ENCODE data around the gene ALK. TPM values are rescaled to one million over a fixed set of nuclear protein-coding genes. Genes with fewer than 3 reads are reported as not detected.

Gene ALK
- total RNA-seq, 2 experiments from 2014 or later: not detected

- ChIA-PET CTCF (interaction anchor here (1.4 kb wide), 1 partner anchor 14 kb away, joined by 3 read pairs; no protein-coding TSS in a partner anchor), POLR2A (no interaction called here)
- Mint-ChIP-seq H3K27me3 (no peaks in the 10 kb centered on the region), H3K4me1 (no peaks in the 10 kb centered on the region), H3K36me3 (ENCODE audit: low read depth) (no peaks in the 10 kb centered on the region), H3K4me3 (no peak overlapping the region), H3K27ac (no peak overlapping the region), H3K9me3 (no peaks in the 10 kb centered on the region)
- no peak for DNase-seq
Measured at GRCh38 chr2:29601872-29602271, 319.5 kb downstream of the ALK start.

- Mint-ChIP-seq H3K4me3 (no peak overlapping the region), H3K9me3 (no peaks in the 10 kb centered on the region), H3K27me3 (peaks cover under 1% of the 10 kb centered on the region), H3K4me1 (no peaks in the 10 kb centered on the region), H3K36me3 (ENCODE audit: low read depth) (no peaks in the 10 kb centered on the region), H3K27ac (no peak overlapping the region)
- DNase-seq: no peak
- CTCF ChIA-PET: interaction anchor here (1.4 kb wide), 1 partner anchor 14 kb away, joined by 3 read pairs; no protein-coding TSS in a partner anchor
- POLR2A ChIA-PET: no interaction called here
Measured at GRCh38 chr2:29601321-29601720, 320.1 kb downstream of the ALK start.

DNA sequence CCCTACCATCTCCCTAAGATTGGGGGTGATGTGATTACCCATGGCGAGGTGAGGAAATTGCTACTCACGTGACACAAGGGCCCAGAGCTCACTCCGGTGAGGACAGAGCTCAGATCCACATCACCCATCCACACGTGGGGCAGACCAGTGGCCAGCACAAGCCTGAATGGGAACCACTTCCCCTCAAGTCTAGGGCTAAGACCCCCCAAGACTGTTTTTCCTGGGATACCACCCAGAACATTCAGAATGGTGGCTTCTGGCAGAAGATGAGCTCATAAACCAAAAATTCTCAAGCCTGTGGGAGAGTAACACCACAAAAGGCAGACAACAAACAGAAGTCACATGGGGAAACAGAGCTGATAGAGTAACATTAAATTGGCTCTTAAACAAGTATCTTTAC lies 321.4 kb downstream of the ALK start:
- ChIA-PET CTCF (interaction anchor here (1.4 kb wide), 1 partner anchor 20 kb away, joined by 3 read pairs; no protein-coding TSS in a partner anchor), POLR2A (no interaction called here)
- H3K9me3 Mint-ChIP-seq: no peaks in the 10 kb centered on the region
- no peak overlapping the region for H3K4me3 Mint-ChIP-seq
- no peaks in the 10 kb centered on the region for H3K36me3 Mint-ChIP-seq (ENCODE audit: low read depth)
- no peak for DNase-seq
- no peak overlapping the region for H3K27ac Mint-ChIP-seq
- peaks cover 2% of the 10 kb centered on the region for H3K27me3 Mint-ChIP-seq
- H3K4me1 Mint-ChIP-seq: no peaks in the 10 kb centered on the region

- H3K27ac Mint-ChIP-seq: no peak overlapping the region
- H3K9me3 Mint-ChIP-seq: no peaks in the 10 kb centered on the region
- no peak for DNase-seq
- POLR2A ChIA-PET: no interaction called here
- H3K27me3 Mint-ChIP-seq: peaks cover 2% of the 10 kb centered on the region
- no peaks in the 10 kb centered on the region for H3K36me3 Mint-ChIP-seq (ENCODE audit: low read depth)
- H3K4me1 Mint-ChIP-seq: no peaks in the 10 kb centered on the region
- H3K4me3 Mint-ChIP-seq: no peak overlapping the region
- CTCF ChIA-PET: interaction anchor here (1.4 kb wide), 1 partner anchor 19 kb away, joined by 3 read pairs; no protein-coding TSS in a partner anchor
Measured at GRCh38 chr2:29598978-29599377, 322.4 kb downstream of the ALK start.

DNA sequence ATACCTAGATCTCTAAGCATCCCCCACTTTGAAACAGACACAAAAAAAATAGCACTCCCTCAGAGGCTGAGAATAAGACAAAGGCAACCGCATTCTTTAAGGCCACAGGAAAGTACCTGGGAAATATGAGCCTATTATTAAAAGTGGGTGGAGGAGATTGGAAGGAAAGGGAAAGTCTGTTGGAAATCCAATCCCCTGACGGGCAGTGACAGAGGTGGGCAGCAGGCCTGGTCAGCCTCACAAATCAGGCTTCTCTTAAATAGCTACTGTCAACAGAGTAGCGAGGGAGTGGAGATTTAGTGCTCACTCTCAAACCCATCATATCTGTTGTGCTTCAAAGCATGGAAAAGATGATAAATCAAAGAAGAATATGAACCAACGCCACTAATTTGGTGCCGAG lies 324.4 kb downstream of the ALK start:
- peaks cover 2% of the 10 kb centered on the region for H3K27me3 Mint-ChIP-seq
- no peaks in the 10 kb centered on the region for H3K36me3 Mint-ChIP-seq (ENCODE audit: low read depth)
- no peak for DNase-seq
- H3K4me3 Mint-ChIP-seq: no peak overlapping the region
- ChIA-PET CTCF (no interaction called here), POLR2A (no interaction called here)
- H3K27ac Mint-ChIP-seq: no peak overlapping the region
- no peaks in the 10 kb centered on the region for H3K4me1 Mint-ChIP-seq
- H3K9me3 Mint-ChIP-seq: no peaks in the 10 kb centered on the region

DNA sequence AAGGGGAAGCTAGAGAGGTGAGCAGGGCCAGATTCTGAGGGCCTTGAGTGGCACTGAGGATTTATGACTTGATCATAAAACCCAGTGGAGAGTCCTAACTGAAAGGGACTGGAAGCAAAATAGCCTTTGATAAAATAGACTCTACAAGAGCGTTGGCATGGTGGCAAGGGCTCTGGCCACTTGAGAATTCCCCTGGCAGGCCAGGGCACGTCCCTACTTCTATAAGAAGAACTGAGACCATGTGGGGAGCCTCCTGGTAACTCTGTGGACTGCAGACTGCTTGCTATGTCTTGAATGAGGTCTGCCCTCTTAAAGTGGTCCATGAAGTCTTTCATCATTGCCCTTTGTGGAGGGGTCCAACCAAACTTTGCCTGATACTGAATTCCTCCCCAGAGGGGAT lies 324.8 kb downstream of the ALK start:
- no peak overlapping the region for H3K27ac Mint-ChIP-seq
- no peaks in the 10 kb centered on the region for H3K36me3 Mint-ChIP-seq (ENCODE audit: low read depth)
- CTCF ChIA-PET: no interaction called here
- POLR2A ChIA-PET: no interaction called here
- H3K27me3 Mint-ChIP-seq: peaks cover 2% of the 10 kb centered on the region
- no peaks in the 10 kb centered on the region for H3K4me1 Mint-ChIP-seq
- H3K9me3 Mint-ChIP-seq: no peaks in the 10 kb centered on the region
- no peak for DNase-seq
- H3K4me3 Mint-ChIP-seq: no peak overlapping the region

DNA sequence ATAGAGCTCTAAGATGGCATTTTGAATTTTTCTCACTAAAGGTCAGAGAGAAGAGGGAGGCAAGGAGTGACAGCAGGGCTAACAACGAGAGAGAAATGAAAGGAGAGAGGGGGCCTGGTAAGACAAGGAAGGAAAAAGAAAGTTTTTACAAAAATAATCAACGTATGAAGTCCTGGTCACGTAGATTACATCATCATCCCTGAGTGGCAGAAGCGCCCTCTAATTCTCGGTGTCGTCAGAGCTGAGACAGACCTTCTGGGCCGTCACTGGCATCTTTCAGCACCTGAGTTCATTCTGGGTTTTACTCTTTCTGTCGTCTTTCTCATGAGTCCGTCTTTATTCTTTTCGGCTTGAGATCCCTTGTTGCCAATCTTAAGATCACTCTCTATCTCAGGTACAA lies 329.8 kb downstream of the ALK start:
- no peak for DNase-seq

DNA sequence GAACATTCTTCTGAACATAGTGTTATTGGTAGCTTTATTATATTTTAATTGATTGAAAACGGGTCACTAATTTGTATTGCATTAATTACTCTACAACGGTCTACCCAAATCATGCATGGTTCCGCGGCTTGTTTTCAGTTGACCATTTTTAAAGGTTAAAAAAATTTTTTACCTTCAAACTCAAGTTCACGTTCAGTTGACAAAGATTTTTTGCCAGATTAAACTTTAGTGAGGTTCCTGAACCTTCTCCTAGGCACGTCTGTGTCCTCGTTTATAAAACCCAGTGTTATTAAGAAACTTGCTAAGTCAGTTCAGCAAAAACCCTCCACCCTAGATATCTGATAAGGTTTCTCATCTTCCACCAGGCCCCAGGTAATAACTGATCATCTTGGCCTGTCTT lies 331.2 kb downstream of the ALK start:
- no peak overlapping the region for H3K4me3 Mint-ChIP-seq
- no peak for DNase-seq
- ChIA-PET CTCF (interaction anchor here (1.3 kb wide), 1 partner anchor 11 kb away, joined by 5 read pairs; no protein-coding TSS in a partner anchor), POLR2A (no interaction called here)
- H3K27me3 Mint-ChIP-seq: no peaks in the 10 kb centered on the region
- H3K9me3 Mint-ChIP-seq: no peaks in the 10 kb centered on the region
- H3K4me1 Mint-ChIP-seq: no peaks in the 10 kb centered on the region
- H3K36me3 Mint-ChIP-seq (ENCODE audit: low read depth): no peaks in the 10 kb centered on the region
- no peak overlapping the region for H3K27ac Mint-ChIP-seq

More for the DNA sequence above, 329.8 kb downstream of the ALK start:
- Mint-ChIP-seq H3K4me1 (no peaks in the 10 kb centered on the region), H3K27ac (no peak overlapping the region), H3K27me3 (peaks cover 2% of the 10 kb centered on the region), H3K4me3 (no peak overlapping the region), H3K36me3 (ENCODE audit: low read depth) (no peaks in the 10 kb centered on the region), H3K9me3 (no peaks in the 10 kb centered on the region)
- POLR2A ChIA-PET: no interaction called here
- CTCF ChIA-PET: no interaction called here

GRCh38 chr2:29589440-29590103 lies 331.8 kb downstream of the ALK start:
- no peak overlapping the region for H3K4me3 Mint-ChIP-seq
- ChIA-PET CTCF (interaction anchor here (1.3 kb wide), 1 partner anchor 11 kb away, joined by 5 read pairs; no protein-coding TSS in a partner anchor), POLR2A (no interaction called here)
- H3K4me1 Mint-ChIP-seq: no peaks in the 10 kb centered on the region
- H3K27ac Mint-ChIP-seq: no peak overlapping the region
- no peaks in the 10 kb centered on the region for H3K36me3 Mint-ChIP-seq (ENCODE audit: low read depth)
- no peaks in the 10 kb centered on the region for H3K27me3 Mint-ChIP-seq
- no peak for DNase-seq
- H3K9me3 Mint-ChIP-seq: no peaks in the 10 kb centered on the region

DNA sequence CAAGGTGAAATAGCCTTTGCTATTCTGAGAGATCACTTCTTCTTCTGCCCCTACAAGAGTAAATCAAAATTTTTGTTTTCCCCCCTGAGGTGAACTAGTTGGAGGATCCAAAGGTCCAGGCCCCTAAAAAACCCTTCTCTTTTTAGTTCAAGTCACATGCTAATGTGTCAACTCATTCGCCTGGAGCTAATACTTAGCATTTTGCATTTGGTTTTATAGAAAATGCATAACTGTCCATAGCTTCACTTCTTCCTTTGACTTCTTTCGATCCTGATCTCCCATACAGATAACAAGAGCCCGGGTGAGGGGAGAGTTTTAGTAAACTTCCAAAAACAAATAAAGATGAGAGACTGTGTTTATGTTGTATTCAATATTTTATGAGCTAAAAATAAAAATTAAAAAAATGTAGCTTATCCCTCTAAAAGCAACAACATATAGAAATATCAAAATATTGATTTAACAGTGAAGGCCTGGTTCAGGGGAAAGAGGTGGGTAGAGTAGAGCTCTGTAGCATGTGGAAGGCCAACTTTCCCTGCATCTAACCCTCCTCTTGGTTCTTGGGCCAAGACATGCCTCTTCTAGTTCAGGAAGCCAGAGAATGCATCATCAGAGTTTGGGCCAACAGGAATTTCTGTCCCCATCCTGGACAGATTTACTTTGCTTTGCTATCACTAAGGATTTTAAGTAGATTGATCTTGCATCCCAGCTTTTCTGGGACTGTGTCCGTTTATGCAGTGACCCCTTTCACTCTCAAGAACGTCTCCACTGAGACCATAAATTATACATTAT lies 333.8 kb downstream of the ALK start:
- ChIA-PET CTCF (interaction anchor here (1.1 kb wide), 2 partner anchors 8 to 14 kb away, joined by 3 read pairs; no protein-coding TSS in a partner anchor), POLR2A (interaction anchor here (0.6 kb wide), 1 partner anchor 23 kb away, joined by 4 read pairs; no protein-coding TSS in a partner anchor)
- no peak overlapping the region for H3K4me3 Mint-ChIP-seq
- no peak for DNase-seq
- no peaks in the 10 kb centered on the region for H3K4me1 Mint-ChIP-seq
- H3K27ac Mint-ChIP-seq: no peak overlapping the region
- peaks cover 3% of the 10 kb centered on the region for H3K27me3 Mint-ChIP-seq
- no peaks in the 10 kb centered on the region for H3K9me3 Mint-ChIP-seq
- H3K36me3 Mint-ChIP-seq (ENCODE audit: low read depth): no peaks in the 10 kb centered on the region

DNA sequence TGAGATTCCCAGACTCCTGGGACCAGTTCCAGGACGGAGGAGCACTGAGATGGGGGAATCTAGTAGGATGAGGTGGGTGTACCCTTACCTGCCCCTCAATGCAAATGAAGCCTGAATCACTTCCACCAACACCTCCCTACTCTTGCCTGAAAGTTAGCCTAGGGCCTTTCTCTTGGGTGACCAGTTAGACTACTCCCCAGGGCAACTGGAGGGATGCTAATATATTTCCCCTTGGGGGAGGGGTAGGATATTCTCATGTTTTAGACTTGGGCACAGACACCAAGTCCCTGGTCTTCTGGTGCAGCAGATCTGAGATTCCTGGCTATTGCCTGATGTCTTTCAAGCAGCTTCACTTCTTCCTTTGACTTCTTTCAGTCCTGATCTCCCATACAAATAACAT lies 334.5 kb downstream of the ALK start:
- no peak overlapping the region for H3K4me3 Mint-ChIP-seq
- no peaks in the 10 kb centered on the region for H3K9me3 Mint-ChIP-seq
- no peaks in the 10 kb centered on the region for H3K4me1 Mint-ChIP-seq
- no peak overlapping the region for H3K27ac Mint-ChIP-seq
- DNase-seq: no peak
- H3K36me3 Mint-ChIP-seq (ENCODE audit: low read depth): no peaks in the 10 kb centered on the region
- ChIA-PET POLR2A (no interaction called here), CTCF (interaction anchor here (1.1 kb wide), 2 partner anchors 8 to 15 kb away, joined by 3 read pairs; no protein-coding TSS in a partner anchor)
- peaks cover 3% of the 10 kb centered on the region for H3K27me3 Mint-ChIP-seq

DNA sequence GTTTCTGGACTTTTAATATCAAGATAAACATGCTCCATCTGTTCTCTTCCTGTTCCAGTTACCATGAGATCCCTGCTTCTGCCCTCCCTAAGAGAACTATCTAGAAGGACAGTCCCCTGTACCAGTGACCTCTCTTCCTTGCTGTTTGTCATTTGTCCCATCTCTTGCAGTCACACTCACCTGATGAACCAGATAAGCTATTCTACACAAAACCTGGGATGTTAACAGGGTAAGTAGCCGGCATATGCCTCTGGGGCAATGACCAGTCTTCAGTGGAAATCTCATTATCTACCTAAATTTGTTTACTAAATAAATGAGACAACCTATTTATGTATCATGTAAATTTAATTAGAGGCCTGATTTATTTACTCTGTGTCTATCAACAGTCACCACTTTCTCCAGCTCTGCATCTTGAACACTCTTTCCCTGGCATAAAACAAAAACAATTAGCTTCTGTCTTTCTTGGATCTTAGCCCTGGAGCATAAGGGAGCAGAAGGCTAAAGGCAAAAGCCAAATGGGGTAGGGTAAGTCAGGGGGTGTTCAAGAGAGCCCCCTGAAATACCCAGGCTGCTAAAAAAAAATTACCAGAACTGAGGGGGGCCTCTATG lies 337.7 kb downstream of the ALK start:
- H3K27me3 Mint-ChIP-seq: peaks cover 3% of the 10 kb centered on the region
- H3K4me3 Mint-ChIP-seq: no peak overlapping the region
- no peaks in the 10 kb centered on the region for H3K36me3 Mint-ChIP-seq (ENCODE audit: low read depth)
- H3K27ac Mint-ChIP-seq: no peak overlapping the region
- no peaks in the 10 kb centered on the region for H3K4me1 Mint-ChIP-seq
- ChIA-PET POLR2A (no interaction called here), CTCF (no interaction called here)
- H3K9me3 Mint-ChIP-seq: no peaks in the 10 kb centered on the region
- no peak for DNase-seq

GRCh38 chr2:29583104-29583503 lies 338.3 kb downstream of the ALK start:
- POLR2A ChIA-PET: no interaction called here
- no peak overlapping the region for H3K4me3 Mint-ChIP-seq
- no peaks in the 10 kb centered on the region for H3K9me3 Mint-ChIP-seq

More at GRCh38 chr2:29583104-29583503, 338.3 kb downstream of the ALK start:
- CTCF ChIA-PET: no interaction called here
- Mint-ChIP-seq H3K27me3 (peaks cover 3% of the 10 kb centered on the region), H3K4me1 (no peaks in the 10 kb centered on the region), H3K36me3 (ENCODE audit: low read depth) (no peaks in the 10 kb centered on the region), H3K27ac (no peak overlapping the region)
- DNase-seq: no peak
